Measurements from ENCODE around the gene GRB7. TPM values are rescaled to one million over a fixed set of nuclear protein-coding genes. Genes with fewer than 3 reads are reported as not detected.
"Not testable (repeated sequence)": the region's sequence is repeated elsewhere in the genome, so short reads cannot be mapped to it uniquely, and the experiment has no call there.

GRB7 gene
- total RNA-seq, 1 experiment from 2014 or later = 1.5 TPM

DNA sequence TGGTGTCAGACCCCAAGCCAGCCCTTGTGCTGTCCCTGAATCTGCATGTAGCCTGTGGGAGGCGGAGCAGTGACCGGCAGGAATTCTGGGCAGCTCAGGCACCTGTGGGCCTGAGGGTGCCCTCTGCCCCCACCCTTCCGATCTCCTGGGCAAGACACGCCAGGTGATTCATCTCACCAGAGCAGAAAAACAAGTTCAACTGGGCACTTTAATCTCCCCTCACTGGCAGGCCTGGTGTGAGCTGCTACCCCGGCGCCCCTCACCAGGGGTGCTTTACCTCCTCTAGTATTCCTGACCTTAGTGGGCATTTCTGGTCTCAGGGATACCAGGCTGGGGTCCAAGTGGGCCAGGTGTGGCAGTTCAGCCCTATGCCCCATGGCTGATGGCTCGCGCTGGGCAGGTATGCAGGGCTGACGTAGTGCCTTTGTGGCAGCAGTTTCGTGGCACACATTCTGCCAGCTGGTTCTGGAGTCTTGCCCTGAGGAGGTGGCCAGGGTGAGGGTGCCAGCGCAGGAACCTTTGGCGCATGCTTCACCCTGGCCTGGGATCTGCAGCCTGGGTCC, 31.9 kb upstream of the GRB7 start:
- Histone ChIP-seq H3K4me1 (ENCODE audit: low read length) (peaks cover 7% of the 10 kb centered on the region), H3K79me2 (ENCODE audit: low read length) (no peaks in the 10 kb centered on the region), H3K9me2 (replicated peaks; ENCODE audit: insufficient read depth, low read length) (no peaks in the 10 kb centered on the region), H3K36me3 (ENCODE audit: insufficient read depth, low read length) (no peaks in the 10 kb centered on the region), H3K4me2 (ENCODE audit: low read depth, low read length, poor library complexity, severe bottlenecking) (no peak overlapping the region), H3K9me3 (ENCODE audit: low read length) (no peaks in the 10 kb centered on the region), H3K4me3 (ENCODE audit: low read length) (no peak overlapping the region), H3K27me3 (ENCODE audit: low read length) (no peaks in the 10 kb centered on the region), H3K27ac (ENCODE audit: low read length) (no peak overlapping the region), H3K9ac (ENCODE audit: low read length) (no peak overlapping the region), H2AFZ (ENCODE audit: low read length) (no peak overlapping the region), H4K20me1 (ENCODE audit: insufficient read depth, low read depth, low read length) (no peaks in the 10 kb centered on the region)
- DNase-seq = no peak

DNA sequence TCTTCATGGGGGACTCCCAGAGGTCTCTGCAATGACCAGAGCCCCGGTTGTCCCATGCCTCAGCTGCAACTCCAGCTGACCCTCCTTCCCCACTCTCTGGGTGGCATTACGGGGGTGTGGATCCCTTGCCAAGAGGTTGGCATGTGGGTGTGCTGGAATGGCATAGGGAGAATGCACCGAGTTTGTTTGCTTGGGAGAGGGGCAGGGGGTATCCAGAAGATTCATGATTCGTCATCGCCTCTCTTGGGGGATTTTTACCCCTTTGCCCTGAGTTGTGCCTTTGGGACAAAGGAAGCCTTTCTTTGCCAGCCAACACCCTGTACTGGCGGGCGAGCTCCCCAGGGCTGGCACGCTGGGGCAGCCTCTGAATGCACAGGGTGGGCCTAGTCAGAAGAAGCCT, 31.4 kb upstream of the GRB7 start:
- Histone ChIP-seq H3K4me1 (ENCODE audit: low read length) (peaks cover 7% of the 10 kb centered on the region), H3K9me3 (ENCODE audit: low read length) (no peaks in the 10 kb centered on the region), H3K4me2 (ENCODE audit: low read depth, low read length, poor library complexity, severe bottlenecking) (no peak overlapping the region), H3K9me2 (replicated peaks; ENCODE audit: insufficient read depth, low read length) (no peaks in the 10 kb centered on the region), H3K36me3 (ENCODE audit: insufficient read depth, low read length) (no peaks in the 10 kb centered on the region), H4K20me1 (ENCODE audit: insufficient read depth, low read depth, low read length) (no peaks in the 10 kb centered on the region), H2AFZ (ENCODE audit: low read length) (no peak overlapping the region), H3K27ac (ENCODE audit: low read length) (no peak overlapping the region), H3K9ac (ENCODE audit: low read length) (no peak overlapping the region), H3K27me3 (ENCODE audit: low read length) (no peaks in the 10 kb centered on the region), H3K79me2 (ENCODE audit: low read length) (no peaks in the 10 kb centered on the region), H3K4me3 (ENCODE audit: low read length) (no peak overlapping the region)
- DNase-seq = no peak

DNA sequence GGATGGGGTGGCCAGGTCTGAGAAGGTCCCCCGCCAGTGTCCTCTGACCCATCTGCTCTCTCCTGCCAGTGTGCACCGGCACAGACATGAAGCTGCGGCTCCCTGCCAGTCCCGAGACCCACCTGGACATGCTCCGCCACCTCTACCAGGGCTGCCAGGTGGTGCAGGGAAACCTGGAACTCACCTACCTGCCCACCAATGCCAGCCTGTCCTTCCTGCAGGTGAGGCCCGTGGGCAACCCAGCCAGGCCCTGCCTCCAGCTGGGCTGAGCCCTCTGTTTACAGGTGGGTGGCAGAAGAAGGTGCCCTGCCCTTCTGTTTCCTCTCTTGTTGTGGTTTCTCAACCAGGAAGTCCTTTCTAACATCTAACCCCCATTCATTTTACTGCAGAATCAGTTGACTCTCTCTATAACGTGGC, 30.8 kb upstream of the GRB7 start:
- no peak for DNase-seq
- Histone ChIP-seq H3K9me2 (replicated peaks; ENCODE audit: insufficient read depth, low read length) (no peaks in the 10 kb centered on the region), H4K20me1 (ENCODE audit: insufficient read depth, low read depth, low read length) (no peaks in the 10 kb centered on the region), H3K9me3 (ENCODE audit: low read length) (no peaks in the 10 kb centered on the region), H3K27me3 (ENCODE audit: low read length) (no peaks in the 10 kb centered on the region), H3K9ac (ENCODE audit: low read length) (no peak overlapping the region), H3K79me2 (ENCODE audit: low read length) (no peaks in the 10 kb centered on the region), H3K4me1 (ENCODE audit: low read length) (peaks cover 7% of the 10 kb centered on the region), H2AFZ (ENCODE audit: low read length) (no peak overlapping the region), H3K36me3 (ENCODE audit: insufficient read depth, low read length) (no peaks in the 10 kb centered on the region), H3K4me3 (ENCODE audit: low read length) (no peak overlapping the region), H3K4me2 (ENCODE audit: low read depth, low read length, poor library complexity, severe bottlenecking) (no peak overlapping the region), H3K27ac (ENCODE audit: low read length) (no peak overlapping the region)

DNA sequence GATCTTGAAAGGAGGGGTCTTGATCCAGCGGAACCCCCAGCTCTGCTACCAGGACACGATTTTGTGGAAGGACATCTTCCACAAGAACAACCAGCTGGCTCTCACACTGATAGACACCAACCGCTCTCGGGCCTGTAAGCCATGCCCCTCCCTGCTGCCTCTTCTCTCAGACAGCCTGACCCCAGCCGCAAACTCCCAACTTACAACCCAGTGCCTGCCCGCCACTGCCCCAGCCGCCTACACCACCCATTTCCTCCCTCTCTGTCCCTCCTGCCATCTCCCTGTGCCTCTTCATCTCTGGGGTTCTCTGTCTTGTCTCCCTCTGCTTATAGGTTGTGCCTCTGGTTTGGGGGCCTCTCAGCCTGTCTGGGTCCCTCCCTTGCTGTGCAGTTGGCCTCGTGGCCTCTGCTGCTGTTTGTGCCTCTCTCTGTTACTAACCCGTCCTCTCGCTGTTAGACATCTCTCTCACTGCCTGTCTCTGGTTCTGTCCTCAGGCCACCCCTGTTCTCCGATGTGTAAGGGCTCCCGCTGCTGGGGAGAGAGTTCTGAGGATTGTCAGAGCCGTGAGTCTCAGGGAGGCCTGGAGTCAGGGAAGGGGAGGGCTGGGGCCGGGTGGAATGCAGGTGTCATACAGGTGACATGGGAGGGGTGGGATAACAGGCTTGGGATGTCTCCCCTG, 28.3 kb upstream of the GRB7 start:
- Histone ChIP-seq H2AFZ (ENCODE audit: low read length) (no peak overlapping the region), H3K4me2 (ENCODE audit: low read depth, low read length, poor library complexity, severe bottlenecking) (no peak overlapping the region), H3K79me2 (ENCODE audit: low read length) (no peaks in the 10 kb centered on the region), H3K27me3 (ENCODE audit: low read length) (no peaks in the 10 kb centered on the region), H3K4me1 (ENCODE audit: low read length) (peaks cover 7% of the 10 kb centered on the region), H3K27ac (ENCODE audit: low read length) (no peak overlapping the region), H4K20me1 (ENCODE audit: insufficient read depth, low read depth, low read length) (no peaks in the 10 kb centered on the region), H3K9me3 (ENCODE audit: low read length) (no peaks in the 10 kb centered on the region), H3K4me3 (ENCODE audit: low read length) (no peak overlapping the region), H3K9me2 (replicated peaks; ENCODE audit: insufficient read depth, low read length) (no peaks in the 10 kb centered on the region), H3K9ac (ENCODE audit: low read length) (no peak overlapping the region), H3K36me3 (ENCODE audit: insufficient read depth, low read length) (no peaks in the 10 kb centered on the region)
- DNase-seq = no peak

DNA sequence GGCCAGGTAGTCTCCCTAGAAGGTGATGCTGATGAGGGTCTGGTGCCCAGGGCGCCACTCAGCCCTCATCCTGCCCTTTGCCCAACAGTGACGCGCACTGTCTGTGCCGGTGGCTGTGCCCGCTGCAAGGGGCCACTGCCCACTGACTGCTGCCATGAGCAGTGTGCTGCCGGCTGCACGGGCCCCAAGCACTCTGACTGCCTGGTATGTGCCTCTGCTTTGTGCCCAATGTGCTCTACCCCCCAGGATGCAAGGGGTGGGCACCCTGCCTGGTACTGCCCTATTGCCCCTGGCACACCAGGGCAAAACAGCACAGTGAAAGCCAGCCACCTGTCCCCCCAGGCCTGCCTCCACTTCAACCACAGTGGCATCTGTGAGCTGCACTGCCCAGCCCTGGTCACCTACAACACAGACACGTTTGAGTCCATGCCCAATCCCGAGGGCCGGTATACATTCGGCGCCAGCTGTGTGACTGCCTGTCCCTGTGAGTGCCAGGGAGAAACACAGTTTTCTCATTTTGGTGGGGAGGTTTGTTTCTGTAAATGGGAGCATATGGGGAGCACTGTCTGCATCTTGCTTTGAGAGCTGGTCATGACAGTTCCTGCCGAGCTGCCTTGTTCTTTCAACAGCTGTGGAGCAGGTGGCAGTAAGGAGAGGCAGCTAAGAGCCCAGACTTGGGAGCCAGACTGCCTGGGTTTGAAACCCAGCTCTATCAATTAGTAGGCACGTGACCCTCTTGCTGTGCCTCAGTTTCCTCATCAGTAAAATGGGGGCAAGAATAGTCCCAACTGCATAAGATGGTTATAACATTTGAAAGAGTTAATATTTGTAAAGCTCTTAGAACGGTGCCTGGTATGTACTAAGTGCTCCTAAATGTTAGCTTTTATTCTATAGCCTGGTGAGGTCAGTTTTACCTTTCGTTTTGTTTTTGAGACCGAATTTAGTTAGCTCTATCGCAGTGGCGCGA, 27.5 kb upstream of the GRB7 start:
- Histone ChIP-seq H2AFZ (ENCODE audit: low read length) (no peak overlapping the region), H3K4me3 (ENCODE audit: low read length) (no peak overlapping the region), H3K4me1 (ENCODE audit: low read length) (peaks cover 7% of the 10 kb centered on the region), H3K27ac (ENCODE audit: low read length) (no peak overlapping the region), H4K20me1 (ENCODE audit: insufficient read depth, low read depth, low read length) (no peaks in the 10 kb centered on the region), H3K36me3 (ENCODE audit: insufficient read depth, low read length) (no peaks in the 10 kb centered on the region), H3K9me3 (ENCODE audit: low read length) (no peaks in the 10 kb centered on the region), H3K4me2 (ENCODE audit: low read depth, low read length, poor library complexity, severe bottlenecking) (no peak overlapping the region), H3K79me2 (ENCODE audit: low read length) (no peaks in the 10 kb centered on the region), H3K27me3 (ENCODE audit: low read length) (no peaks in the 10 kb centered on the region), H3K9me2 (replicated peaks; ENCODE audit: insufficient read depth, low read length) (no peaks in the 10 kb centered on the region), H3K9ac (ENCODE audit: low read length) (no peak overlapping the region)
- DNase-seq = no peak

DNA sequence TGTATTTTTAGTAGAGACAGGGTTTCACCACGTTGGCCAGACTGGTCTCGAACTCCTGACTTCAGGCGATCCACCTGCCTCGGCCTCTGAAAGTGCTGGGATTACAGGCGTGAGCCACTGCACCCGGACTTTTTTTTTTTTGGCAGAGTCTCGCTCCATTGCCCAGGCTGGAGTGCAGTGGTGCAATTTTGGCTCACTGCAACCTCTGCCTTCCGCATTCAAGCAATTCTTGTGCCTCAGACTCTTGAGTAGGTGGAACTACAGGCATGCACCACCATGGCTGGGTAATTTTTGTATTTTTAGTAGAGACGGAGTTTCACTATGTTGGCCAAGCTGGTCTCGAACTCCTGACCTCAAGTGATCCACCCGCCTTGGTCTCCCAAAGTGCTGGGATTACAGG, 26.7 kb upstream of the GRB7 start:
- H3K9me2 ChIP-seq (replicated peaks; ENCODE audit: insufficient read depth, low read length); H3K27ac ChIP-seq (ENCODE audit: low read length); H2AFZ ChIP-seq (ENCODE audit: low read length); H3K36me3 ChIP-seq (ENCODE audit: insufficient read depth, low read length); H4K20me1 ChIP-seq (ENCODE audit: insufficient read depth, low read depth, low read length); H3K79me2 ChIP-seq (ENCODE audit: low read length); H3K4me3 ChIP-seq (ENCODE audit: low read length); H3K9me3 ChIP-seq (ENCODE audit: low read length); H3K4me2 ChIP-seq (ENCODE audit: low read depth, low read length, poor library complexity, severe bottlenecking); H3K27me3 ChIP-seq (ENCODE audit: low read length); H3K9ac ChIP-seq (ENCODE audit: low read length); H3K4me1 ChIP-seq (ENCODE audit: low read length); DNase-seq: not testable (repeated sequence)

DNA sequence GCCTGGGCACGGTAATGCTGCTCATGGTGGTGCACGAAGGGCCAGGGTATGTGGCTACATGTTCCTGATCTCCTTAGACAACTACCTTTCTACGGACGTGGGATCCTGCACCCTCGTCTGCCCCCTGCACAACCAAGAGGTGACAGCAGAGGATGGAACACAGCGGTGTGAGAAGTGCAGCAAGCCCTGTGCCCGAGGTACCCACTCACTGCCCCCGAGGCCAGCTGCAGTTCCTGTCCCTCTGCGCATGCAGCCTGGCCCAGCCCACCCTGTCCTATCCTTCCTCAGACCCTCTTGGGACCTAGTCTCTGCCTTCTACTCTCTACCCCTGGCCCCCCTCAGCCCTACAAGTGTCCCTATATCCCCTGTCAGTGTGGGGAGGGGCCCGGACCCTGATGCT, 25.9 kb upstream of the GRB7 start:
- Histone ChIP-seq H3K27ac (ENCODE audit: low read length) (no peak overlapping the region), H4K20me1 (ENCODE audit: insufficient read depth, low read depth, low read length) (no peaks in the 10 kb centered on the region), H3K9me2 (replicated peaks; ENCODE audit: insufficient read depth, low read length) (no peaks in the 10 kb centered on the region), H3K9me3 (ENCODE audit: low read length) (no peaks in the 10 kb centered on the region), H3K27me3 (ENCODE audit: low read length) (no peaks in the 10 kb centered on the region), H3K4me1 (ENCODE audit: low read length) (peaks cover 7% of the 10 kb centered on the region), H3K4me3 (ENCODE audit: low read length) (no peak overlapping the region), H3K4me2 (ENCODE audit: low read depth, low read length, poor library complexity, severe bottlenecking) (no peak overlapping the region), H3K36me3 (ENCODE audit: insufficient read depth, low read length) (no peaks in the 10 kb centered on the region), H3K79me2 (ENCODE audit: low read length) (no peaks in the 10 kb centered on the region), H3K9ac (ENCODE audit: low read length) (no peak overlapping the region), H2AFZ (ENCODE audit: low read length) (no peak overlapping the region)
- DNase-seq = no peak

DNA sequence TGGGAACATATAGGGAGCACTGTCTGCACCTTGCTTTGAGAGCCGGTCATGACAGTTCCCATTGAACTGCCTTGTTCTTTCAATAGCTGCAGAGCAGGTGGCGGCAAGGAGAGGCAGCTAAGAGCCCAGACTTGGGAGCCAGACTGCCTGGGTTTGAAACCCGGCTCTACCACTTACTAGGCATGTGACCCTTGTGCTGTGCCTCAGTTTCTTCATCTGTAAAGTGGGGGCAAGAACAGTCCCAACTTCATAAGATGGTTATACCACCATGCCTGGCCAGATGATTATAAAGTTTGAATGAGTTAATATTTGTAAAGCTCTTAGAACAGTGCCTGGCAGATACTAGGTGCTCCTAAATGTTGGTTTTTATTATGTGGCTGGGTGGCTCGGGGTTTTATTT, 23.5 kb upstream of the GRB7 start:
- Histone ChIP-seq H3K79me2 (ENCODE audit: low read length) (no peaks in the 10 kb centered on the region), H3K36me3 (ENCODE audit: insufficient read depth, low read length) (no peaks in the 10 kb centered on the region), H3K9me3 (ENCODE audit: low read length) (no peaks in the 10 kb centered on the region), H3K9ac (ENCODE audit: low read length) (no peak overlapping the region), H3K4me1 (ENCODE audit: low read length) (peaks cover under 1% of the 10 kb centered on the region), H3K27ac (ENCODE audit: low read length) (no peak overlapping the region), H2AFZ (ENCODE audit: low read length) (no peak overlapping the region), H3K27me3 (ENCODE audit: low read length) (no peaks in the 10 kb centered on the region), H3K4me3 (ENCODE audit: low read length) (no peak overlapping the region), H4K20me1 (ENCODE audit: insufficient read depth, low read depth, low read length) (no peaks in the 10 kb centered on the region), H3K4me2 (ENCODE audit: low read depth, low read length, poor library complexity, severe bottlenecking) (no peak overlapping the region), H3K9me2 (replicated peaks; ENCODE audit: insufficient read depth, low read length) (no peaks in the 10 kb centered on the region)
- DNase-seq = no peak

Measured in Karpas-422 (cell line).